DND-41 (cell line): Measurements from ENCODE around the gene GGN.

ENCODE experiments used
- ATAC-seq: fragments of 200-7000 bp; cut with Tn5 transposase; 3 replicates; pipeline ENCODE4 v1.9.1; 2021; ENCODE audit warnings: low read depth; ENCODE audit not compliant: insufficient read depth
- DNase-seq: peaks from one replicate; pipeline ENCODE4 v3.0.0-alpha.2; 2020
- H2AFZ ChIP-seq: 2 replicates; pipeline ENCODE4 v1.6.0; 2012; ENCODE audit warnings: low read depth, low read length
- H3K27ac ChIP-seq: 2 replicates; pipeline ENCODE4 v1.5.1; 2012; ENCODE audit warnings: low read length, inconsistent platforms
- H3K27me3 ChIP-seq: fragments of 200-600 bp; sonication (generic); 2 replicates; pipeline ENCODE4 v1.6.0; 2012; ENCODE audit warnings: low read length, mild to moderate bottlenecking, inconsistent platforms; ENCODE audit not compliant: insufficient read depth, poor library complexity
- H3K36me3 ChIP-seq: 2 replicates; pipeline ENCODE4 v1.5.1; 2012; ENCODE audit warnings: low read length, inconsistent platforms; ENCODE audit not compliant: insufficient read depth
- H3K4me1 ChIP-seq: 2 replicates; pipeline ENCODE4 v1.5.1; 2012; ENCODE audit warnings: mild to moderate bottlenecking, low read length; ENCODE audit not compliant: insufficient read depth
- H3K4me2 ChIP-seq: 2 replicates; pipeline ENCODE4 v1.6.0; 2012; ENCODE audit warnings: mild to moderate bottlenecking, moderate library complexity, low read length, inconsistent platforms; ENCODE audit not compliant: insufficient read depth
- H3K4me3 ChIP-seq, 2 experiments: fragments of 200-600 bp in 1 of 2; shearing (Covaris generic) in 1 of 2; 2 replicates each; pipeline ENCODE4 v1.5.1; 2012 to 2016; ENCODE audit warnings: inconsistent platforms in 2 of 2, low read length in 2 of 2, mild to moderate bottlenecking in 2 of 2, low read depth in 1 of 2, moderate library complexity in 1 of 2
- H3K79me2 ChIP-seq: 2 replicates; pipeline ENCODE4 v1.6.0; 2012; ENCODE audit warnings: low read length, inconsistent platforms; ENCODE audit not compliant: insufficient read depth
- H3K9ac ChIP-seq: 2 replicates; pipeline ENCODE4 v1.6.0; 2012; ENCODE audit warnings: low read depth, mild to moderate bottlenecking, inconsistent platforms, low read length, moderate library complexity
- H3K9me3 ChIP-seq: 2 replicates; pipeline ENCODE4 v1.5.1; 2012; ENCODE audit warnings: low read length, moderate library complexity, mild to moderate bottlenecking, inconsistent platforms; ENCODE audit not compliant: insufficient read depth, severe bottlenecking
- H4K20me1 ChIP-seq: 2 replicates; pipeline ENCODE4 v1.6.0; 2012; ENCODE audit warnings: low read length; ENCODE audit not compliant: insufficient read depth
- EZH2 ChIP-seq: IDR thresholded peaks from 3 replicates; pipeline ENCODE4 v1.6.1; 2012; ENCODE audit warnings: borderline replicate concordance, low read depth, mild to moderate bottlenecking, moderate library complexity, low read length, inconsistent platforms; ENCODE audit not compliant: severe bottlenecking
- TF ChIP-seq, protein P1 (sequence below): IDR thresholded peaks from 2 replicates; pipeline ENCODE4 v1.5.1; 2012; ENCODE audit warnings: borderline replicate concordance, low read length, moderate library complexity, mild to moderate bottlenecking; ENCODE audit not compliant: poor library complexity, severe bottlenecking; ENCODE audit errors: extremely low read depth

GGN gene

DNA sequence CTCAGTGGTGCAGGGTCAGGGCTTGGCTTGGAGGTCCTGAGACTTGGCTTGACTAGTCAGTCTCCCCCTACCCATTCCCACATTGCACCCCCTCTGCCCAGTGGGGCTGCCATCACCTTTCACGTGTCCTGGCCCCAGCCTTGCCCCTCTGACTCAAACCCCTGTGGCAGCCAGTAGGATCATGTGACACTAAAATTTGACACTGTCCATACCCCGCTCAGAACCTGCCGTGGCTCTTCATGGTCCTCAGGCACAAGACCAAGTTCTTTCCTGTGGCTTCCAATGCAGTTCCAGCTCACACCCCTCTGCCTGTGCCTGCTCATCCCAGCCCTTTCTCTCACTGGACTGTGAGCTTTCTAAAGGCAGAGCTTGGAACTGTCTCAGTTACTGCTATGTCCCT is 11.3 kb downstream of the GGN start:
- Histone ChIP-seq H4K20me1 (peaks cover 41% of the 10 kb centered on the region), H3K79me2 (peaks cover 48% of the 10 kb centered on the region), H3K27ac (peak overlapping the region; percentile 37; the same call in 1 of the 2 replicates), H3K9me3 (no peaks in the 10 kb centered on the region), H3K27me3 (no peaks in the 10 kb centered on the region), H3K9ac (peak overlapping the region; percentile 91), H3K4me3 (peak overlapping the region in 1 of 2 experiments; percentile 91; a peak in 2 of 4 replicates), H3K36me3 (peaks cover 57% of the 10 kb centered on the region), H2AFZ (no peak overlapping the region), H3K4me2 (peak overlapping the region; percentile 93), H3K4me1 (peaks cover 29% of the 10 kb centered on the region)
- no peak for ATAC-seq
- TF ChIP-seq EZH2 = no peak
- TF ChIP-seq, protein P1, sequence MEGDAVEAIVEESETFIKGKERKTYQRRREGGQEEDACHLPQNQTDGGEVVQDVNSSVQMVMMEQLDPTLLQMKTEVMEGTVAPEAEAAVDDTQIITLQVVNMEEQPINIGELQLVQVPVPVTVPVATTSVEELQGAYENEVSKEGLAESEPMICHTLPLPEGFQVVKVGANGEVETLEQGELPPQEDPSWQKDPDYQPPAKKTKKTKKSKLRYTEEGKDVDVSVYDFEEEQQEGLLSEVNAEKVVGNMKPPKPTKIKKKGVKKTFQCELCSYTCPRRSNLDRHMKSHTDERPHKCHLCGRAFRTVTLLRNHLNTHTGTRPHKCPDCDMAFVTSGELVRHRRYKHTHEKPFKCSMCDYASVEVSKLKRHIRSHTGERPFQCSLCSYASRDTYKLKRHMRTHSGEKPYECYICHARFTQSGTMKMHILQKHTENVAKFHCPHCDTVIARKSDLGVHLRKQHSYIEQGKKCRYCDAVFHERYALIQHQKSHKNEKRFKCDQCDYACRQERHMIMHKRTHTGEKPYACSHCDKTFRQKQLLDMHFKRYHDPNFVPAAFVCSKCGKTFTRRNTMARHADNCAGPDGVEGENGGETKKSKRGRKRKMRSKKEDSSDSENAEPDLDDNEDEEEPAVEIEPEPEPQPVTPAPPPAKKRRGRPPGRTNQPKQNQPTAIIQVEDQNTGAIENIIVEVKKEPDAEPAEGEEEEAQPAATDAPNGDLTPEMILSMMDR = no peak
- DNase-seq = no peak

DNA sequence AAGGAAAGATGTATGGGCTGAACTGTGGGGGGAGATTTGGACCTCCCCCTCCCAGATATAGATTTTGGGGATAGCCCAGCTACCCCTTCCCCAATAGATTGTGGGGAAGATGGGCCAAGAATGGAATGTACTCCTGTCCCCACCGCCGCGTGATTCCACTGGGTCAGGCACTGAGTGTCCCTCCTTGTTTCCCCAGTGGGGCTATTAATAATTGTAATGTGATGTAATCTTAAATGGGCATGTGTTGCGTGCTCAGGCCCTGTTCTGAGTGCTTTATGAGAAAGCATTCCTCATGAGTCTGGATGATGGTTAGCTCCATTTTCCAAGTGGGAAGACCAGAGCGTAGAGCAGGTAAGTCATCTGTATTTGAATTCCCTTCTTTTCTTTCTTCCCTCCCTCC is 12.1 kb downstream of the GGN start:
- no peak for ATAC-seq
- TF ChIP-seq, protein P1 = no peak
- TF ChIP-seq EZH2 = no peak
- H3K4me3 ChIP-seq = peak overlapping the region; percentile 91 to 94
- H3K79me2 ChIP-seq = peaks cover 48% of the 10 kb centered on the region
- H2AFZ ChIP-seq = no peak overlapping the region
- H3K9ac ChIP-seq = peak overlapping the region; percentile 91
- peak overlapping the region; percentile 93 for H3K4me2 ChIP-seq
- H3K36me3 ChIP-seq = peaks cover 48% of the 10 kb centered on the region
- H3K27me3 ChIP-seq = no peaks in the 10 kb centered on the region
- DNase-seq = no peak
- peak overlapping the region; percentile 90 for H3K27ac ChIP-seq
- H3K9me3 ChIP-seq = no peaks in the 10 kb centered on the region
- H3K4me1 ChIP-seq = peaks cover 26% of the 10 kb centered on the region
- H4K20me1 ChIP-seq = peaks cover 33% of the 10 kb centered on the region

DNA sequence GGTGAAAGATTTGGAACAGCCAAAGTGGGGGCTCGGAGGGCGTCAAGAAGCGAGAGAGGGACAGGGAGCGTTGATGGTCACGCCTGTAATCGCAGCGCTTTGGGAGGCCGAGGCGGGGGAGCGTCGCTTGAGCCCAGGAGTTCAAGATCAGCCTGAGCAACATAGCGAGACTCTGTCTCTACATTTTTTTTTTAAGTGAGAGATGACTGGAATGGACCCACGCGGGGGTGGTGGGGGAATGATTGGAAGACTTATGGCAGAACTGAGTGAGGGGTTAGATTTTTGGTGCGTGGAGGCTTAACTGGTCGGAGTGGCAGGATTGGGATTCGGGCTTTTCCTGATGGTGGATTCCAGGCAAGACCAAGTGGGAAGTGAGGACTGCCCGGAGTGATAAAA is 12.7 kb downstream of the GGN start:
- Histone ChIP-seq H3K9me3 (no peaks in the 10 kb centered on the region), H3K4me1 (peaks cover 26% of the 10 kb centered on the region), H2AFZ (peak overlapping the region; percentile 89), H3K36me3 (peaks cover 42% of the 10 kb centered on the region), H3K4me2 (peak overlapping the region; percentile 93), H4K20me1 (peaks cover 29% of the 10 kb centered on the region), H3K79me2 (peaks cover 48% of the 10 kb centered on the region), H3K4me3 (peak overlapping the region; percentile 91 to 94), H3K27me3 (no peaks in the 10 kb centered on the region), H3K9ac (peak overlapping the region; percentile 91), H3K27ac (peak overlapping the region; percentile 90)
- ATAC-seq (no peak), DNase-seq (no peak)
- no peak for TF ChIP-seq EZH2
- TF ChIP-seq, protein P1 = no peak
